ENCODE results near the gene NSD1.
"Not testable (repeated sequence)": the region's sequence is repeated elsewhere in the genome, so short reads cannot be mapped to it uniquely, and the experiment has no call there.

The NSD1 gene

GRCh38 chr5:177142778-177143177 is 9.2 kb downstream of the NSD1 start:
- Histone ChIP-seq H3K9ac (no peak overlapping the region), H3K27me3 (no peaks in the 10 kb centered on the region), H3K36me3 (peaks cover 76 to 100% (median 96%) of the 10 kb centered on the region in 11 experiments), H3K4me2 (no peak overlapping the region), H3K4me3 (no peak overlapping the region), H3K9me3 (replicated peaks in 1 of 11) (no peaks in the 10 kb centered on the region), H3K27ac (no peak overlapping the region), H4K20me1 (peaks cover 51 to 88% (median 73%) of the 10 kb centered on the region in 11 experiments; a peak in 19 of 22 replicates), H3K4me1 (peaks cover 0 to 27% (median 2%) of the 10 kb centered on the region in 10 experiments; a peak in 14 of 20 replicates)
- no peak for TF ChIP-seq Cebpa-rat (IDR thresholded peaks at IDR 0.05)

GRCh38 chr5:177146891-177147638 is 13.5 kb downstream of the NSD1 start:
- H3K27ac ChIP-seq, result no peak overlapping the region
- TF ChIP-seq Cebpa-rat (IDR thresholded peaks at IDR 0.05), result no peak
- peaks cover 92 to 100% (median 99%) of the 10 kb centered on the region in 11 experiments for H3K36me3 ChIP-seq

GRCh38 chr5:177150061-177150460 is 16.5 kb downstream of the NSD1 start:
- not testable (repeated sequence) for H3K27ac ChIP-seq; H3K9me3 ChIP-seq (replicated peaks in 1 of 11); H3K27me3 ChIP-seq; H3K4me3 ChIP-seq; H3K4me1 ChIP-seq; H3K4me2 ChIP-seq; H3K9ac ChIP-seq
- Histone ChIP-seq H3K36me3 (peaks cover 88 to 100% (median 93%) of the 10 kb centered on the region in 11 experiments), H4K20me1 (peaks cover 42 to 92% (median 78%) of the 10 kb centered on the region in 11 experiments)

More at GRCh38 chr5:177146891-177147638, 13.5 kb downstream of the NSD1 start:
- no peaks in the 10 kb centered on the region for H3K9me3 ChIP-seq (replicated peaks in 1 of 11)
- peaks cover 48 to 94% (median 82%) of the 10 kb centered on the region in 11 experiments for H4K20me1 ChIP-seq
- H3K4me2 ChIP-seq, result no peak overlapping the region
- H3K9ac ChIP-seq, result no peak overlapping the region
- peaks cover 0 to 8% (median 0%) of the 10 kb centered on the region in 10 experiments; a peak in 2 of 20 replicates for H3K4me1 ChIP-seq
- no peak overlapping the region for H3K4me3 ChIP-seq
- H3K27me3 ChIP-seq, result no peaks in the 10 kb centered on the region

- no peak for TF ChIP-seq Cebpa-rat (IDR thresholded peaks at IDR 0.05)
- no peak overlapping the region for H3K9ac ChIP-seq
- H3K4me3 ChIP-seq, result no peak overlapping the region
- no peak overlapping the region for H3K27ac ChIP-seq
- peaks cover 0 to 15% (median 0%) of the 10 kb centered on the region in 10 experiments; a peak in 7 of 20 replicates for H3K4me1 ChIP-seq
- H3K4me2 ChIP-seq, result no peak overlapping the region
- H3K36me3 ChIP-seq, result peaks cover 69 to 91% (median 82%) of the 10 kb centered on the region in 11 experiments
- H3K27me3 ChIP-seq, result no peaks in the 10 kb centered on the region
- no peaks in the 10 kb centered on the region for H3K9me3 ChIP-seq (replicated peaks in 1 of 11)
- H4K20me1 ChIP-seq, result peaks cover 44 to 95% (median 71%) of the 10 kb centered on the region in 11 experiments; a peak in 21 of 22 replicates
These were observed 20.6 kb downstream of the NSD1 start for GRCh38 chr5:177154003-177154643.

GRCh38 chr5:177162379-177162778 is 28.8 kb downstream of the NSD1 start:
- Histone ChIP-seq H3K9me3 (replicated peaks in 1 of 11) (peaks cover 0 to 7% (median 0%) of the 10 kb centered on the region in 11 experiments; a peak in 1 of 22 replicates), H3K27ac (no peak overlapping the region), H3K9ac (no peak overlapping the region), H3K4me2 (no peak overlapping the region), H4K20me1 (peaks cover 21 to 64% (median 45%) of the 10 kb centered on the region in 11 experiments; a peak in 19 of 22 replicates), H3K4me3 (no peak overlapping the region), H3K36me3 (peaks cover 64 to 94% (median 86%) of the 10 kb centered on the region in 11 experiments), H3K4me1 (peaks cover 0 to 13% (median 0%) of the 10 kb centered on the region in 10 experiments; a peak in 7 of 20 replicates), H3K27me3 (no peaks in the 10 kb centered on the region)
- no peak for TF ChIP-seq Cebpa-rat (IDR thresholded peaks at IDR 0.05)

GRCh38 chr5:177163500-177163899 is 29.9 kb downstream of the NSD1 start:
- no peak for TF ChIP-seq Cebpa-rat (IDR thresholded peaks at IDR 0.05)
- Histone ChIP-seq H3K4me1 (peaks cover 0 to 2% (median 0%) of the 10 kb centered on the region in 10 experiments; a peak in 7 of 20 replicates), H3K27me3 (no peaks in the 10 kb centered on the region), H3K9me3 (replicated peaks in 1 of 11) (peaks cover 0 to 7% (median 0%) of the 10 kb centered on the region in 11 experiments; a peak in 1 of 22 replicates), H3K4me2 (no peak overlapping the region), H3K9ac (no peak overlapping the region), H3K27ac (no peak overlapping the region), H4K20me1 (peaks cover 21 to 64% (median 36%) of the 10 kb centered on the region in 11 experiments; a peak in 19 of 22 replicates), H3K4me3 (no peak overlapping the region), H3K36me3 (peaks cover 75 to 99% (median 89%) of the 10 kb centered on the region in 11 experiments)

GRCh38 chr5:177169271-177169670 is 35.7 kb downstream of the NSD1 start:
- TF ChIP-seq Cebpa-rat (IDR thresholded peaks at IDR 0.05), result no peak
- H3K9me3 ChIP-seq (replicated peaks in 1 of 11), result peaks cover 0 to 16% (median 0%) of the 10 kb centered on the region in 11 experiments; a peak in 2 of 22 replicates
- H4K20me1 ChIP-seq, result peaks cover 0 to 62% (median 16%) of the 10 kb centered on the region in 11 experiments; a peak in 13 of 22 replicates
- no peaks in the 10 kb centered on the region for H3K27me3 ChIP-seq
- peaks cover 62 to 91% (median 84%) of the 10 kb centered on the region in 11 experiments for H3K36me3 ChIP-seq
- H3K4me1 ChIP-seq, result peaks cover 0 to 15% (median 4%) of the 10 kb centered on the region in 10 experiments; a peak in 9 of 20 replicates
- H3K27ac ChIP-seq, result no peak overlapping the region
- no peak overlapping the region for H3K4me3 ChIP-seq
- H3K9ac ChIP-seq, result no peak overlapping the region
- H3K4me2 ChIP-seq, result no peak overlapping the region

GRCh38 chr5:177171961-177172360 is 38.4 kb downstream of the NSD1 start:
- peaks cover 4 to 81% (median 34%) of the 10 kb centered on the region in 11 experiments; a peak in 17 of 22 replicates for H4K20me1 ChIP-seq
- no peak for TF ChIP-seq Cebpa-rat (IDR thresholded peaks at IDR 0.05)
- peak overlapping the region in 2 of 11 experiments; percentile 15 to 38; a peak in 2 of 22 replicates for H3K4me2 ChIP-seq
- H3K9me3 ChIP-seq (replicated peaks in 1 of 11), result peaks cover 0 to 10% (median 0%) of the 10 kb centered on the region in 11 experiments; a peak in 2 of 22 replicates
- H3K4me1 ChIP-seq, result peaks cover 4 to 15% (median 9%) of the 10 kb centered on the region in 10 experiments; a peak in 18 of 20 replicates
- peaks cover 44 to 83% (median 63%) of the 10 kb centered on the region in 11 experiments for H3K36me3 ChIP-seq
- H3K4me3 ChIP-seq, result no peak overlapping the region
- no peaks in the 10 kb centered on the region for H3K27me3 ChIP-seq
- H3K9ac ChIP-seq, result no peak overlapping the region
- H3K27ac ChIP-seq, result no peak overlapping the region

GRCh38 chr5:177175336-177175735 is 41.8 kb downstream of the NSD1 start:
- no peak overlapping the region for H3K4me2 ChIP-seq
- H3K9me3 ChIP-seq (replicated peaks in 1 of 11), result no peaks in the 10 kb centered on the region
- H3K27ac ChIP-seq, result no peak overlapping the region
- H3K27me3 ChIP-seq, result no peaks in the 10 kb centered on the region
- peaks cover 14 to 92% (median 38%) of the 10 kb centered on the region in 11 experiments; a peak in 19 of 22 replicates for H4K20me1 ChIP-seq
- H3K4me1 ChIP-seq, result peaks cover 7 to 19% (median 15%) of the 10 kb centered on the region in 10 experiments; a peak in 18 of 20 replicates
- H3K4me3 ChIP-seq, result no peak overlapping the region
- H3K9ac ChIP-seq, result no peak overlapping the region
- H3K36me3 ChIP-seq, result peaks cover 29 to 83% (median 56%) of the 10 kb centered on the region in 11 experiments
- no peak for TF ChIP-seq Cebpa-rat (IDR thresholded peaks at IDR 0.05)
